A673 (cell line): ENCODE results near the gene FRMD3. TPM values are rescaled to one million over a fixed set of nuclear protein-coding genes. Genes with fewer than 3 reads are reported as not detected.

ENCODE experiments used
- BruUV-seq: library from RNA; stranded (reverse); fragments of 400-500 nt; replicated peaks from 2 replicates; lab custom pipeline; 2021; lab: Mats Ljungman, UMichigan
- CTCF ChIA-PET: fragments of 300-600 bp; sonication (Branson Sonifier 250); formaldehyde crosslinking; loops from one replicate; lab custom pipeline; 2022; ENCODE audit warnings: antibody characterized with exemption; lab: Charles Lee
- POLR2A ChIA-PET: fragments of 300-600 bp; sonication (Branson Sonifier 250); formaldehyde crosslinking; loops from one replicate; lab custom pipeline; 2022; ENCODE audit warnings: antibody characterized with exemption; ENCODE audit not compliant: low non-redundant PET; lab: Charles Lee
- DNase-seq: peaks from one replicate; pipeline ENCODE4 v3.0.0-alpha.2; 2015; ENCODE audit warnings: low spot score
- H3K27ac ChIP-seq: fragments of 200-600 bp; sonication (generic); 2 replicates; pipeline ENCODE4 v1.5.1; 2016; ENCODE audit warnings: mixed run types, low read depth, mild to moderate bottlenecking, mixed read lengths, antibody characterized with exemption, low read length; ENCODE audit not compliant: poor library complexity, severe bottlenecking
- H3K27me3 ChIP-seq: fragments of 200-600 bp; sonication (generic); replicated peaks from 2 replicates; pipeline ENCODE4 v1.6.1; 2017; ENCODE audit warnings: mixed run types, low read depth, mild to moderate bottlenecking, mixed read lengths, antibody characterized with exemption, low read length; ENCODE audit not compliant: insufficient read depth, poor library complexity
- H3K36me3 ChIP-seq: fragments of 200-600 bp; sonication (generic); 2 replicates; pipeline ENCODE4 v1.6.1; 2016; ENCODE audit warnings: mixed run types, mild to moderate bottlenecking, mixed read lengths, antibody characterized with exemption, low read length; ENCODE audit not compliant: insufficient read depth, poor library complexity, severe bottlenecking
- H3K4me1 ChIP-seq: fragments of 200-600 bp; sonication (generic); 2 replicates; pipeline ENCODE4 v1.6.1; 2017; ENCODE audit warnings: mixed run types, mild to moderate bottlenecking, mixed read lengths, antibody characterized with exemption, low read length; ENCODE audit not compliant: insufficient read depth, poor library complexity, severe bottlenecking
- H3K4me3 ChIP-seq: fragments of 200-600 bp; sonication (generic); 2 replicates; pipeline ENCODE4 v1.5.1; 2016; ENCODE audit warnings: low read depth, mixed run types, mild to moderate bottlenecking, mixed read lengths, low read length; ENCODE audit not compliant: poor library complexity, severe bottlenecking
- H3K9me3 ChIP-seq: fragments of 200-600 bp; sonication (generic); 2 replicates; pipeline ENCODE4 v1.6.1; 2016; ENCODE audit warnings: mixed run types, low read depth, mild to moderate bottlenecking, mixed read lengths, antibody characterized with exemption, low read length; ENCODE audit not compliant: poor library complexity, severe bottlenecking
- EZH2 ChIP-seq: fragments of 200-600 bp; sonication (generic); IDR thresholded peaks from 2 replicates; pipeline ENCODE4 v1.6.1; 2017; ENCODE audit warnings: borderline replicate concordance, low read depth, mild to moderate bottlenecking, mixed read lengths, antibody characterized with exemption, low read length; ENCODE audit not compliant: poor library complexity, severe bottlenecking
- intact Hi-C: fragments of 100-400 bp; cut with micrococcal nuclease; formaldehyde crosslinking; loops from one replicate; pipeline ENCODE4 v1.10.0; 2022; ENCODE audit not compliant: unreplicated experiment
- total RNA-seq: library from RNA; stranded (reverse); gene quantifications from 2 replicates; pipeline ENCODE4 v1.2.3, GENCODE V29; 2021
- TF ChIP-seq, protein P1 (sequence below): fragments of 300-800, 200-600 bp; sonication (generic); conservative IDR thresholded peaks from 2 replicates; pipeline ENCODE4 v1.5.1; 2017; ENCODE audit warnings: low read depth, mild to moderate bottlenecking, antibody characterized with exemption, low read length, moderate library complexity, mixed read lengths

The FRMD3 gene
- total RNA-seq, 1 experiment from 2014 or later, result 1.0 TPM

DNA sequence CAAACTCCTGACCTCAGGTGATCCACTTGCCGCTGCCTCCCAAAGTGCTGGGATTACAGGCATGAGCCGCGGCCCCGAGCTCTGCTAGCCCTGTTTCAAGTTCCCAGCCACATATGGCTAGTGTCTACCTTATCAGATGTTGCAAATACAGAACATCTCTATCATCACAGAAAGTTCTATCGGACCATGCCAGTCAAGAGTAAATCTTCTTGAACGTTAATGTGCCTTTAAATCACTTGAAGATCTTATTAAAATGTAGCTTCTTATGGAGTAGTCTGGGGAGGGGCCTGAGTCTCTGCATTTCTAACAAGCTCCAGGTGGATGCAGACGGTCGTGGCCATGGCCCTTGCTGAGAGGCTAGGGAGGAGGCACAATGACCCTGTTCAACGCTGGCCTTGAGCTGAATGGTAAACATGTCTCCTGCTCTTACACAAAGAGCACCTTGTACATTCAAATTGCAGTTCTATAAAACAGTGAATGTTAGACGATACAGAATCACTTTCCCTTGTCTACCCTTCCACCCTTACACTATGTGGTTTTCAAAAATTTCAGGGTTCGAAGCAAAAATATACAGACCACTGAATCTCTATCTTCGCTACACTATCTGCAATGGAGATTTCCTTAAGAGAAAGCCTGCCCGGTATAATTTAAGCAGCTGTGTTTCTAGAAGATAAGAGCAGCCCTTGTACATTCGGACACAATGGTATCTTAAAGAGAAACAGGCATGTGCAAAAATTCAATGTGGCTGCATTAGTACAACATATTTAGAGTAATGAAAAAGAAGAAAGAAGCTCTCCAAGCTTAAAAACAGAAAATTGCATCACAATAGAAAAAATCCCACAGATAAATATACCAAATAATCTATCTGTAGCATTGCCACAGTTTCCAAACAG lies 114.1 kb downstream of the FRMD3 start:
- intact Hi-C loops, result no loop called here
- no peak for TF ChIP-seq EZH2
- TF ChIP-seq, protein P1, sequence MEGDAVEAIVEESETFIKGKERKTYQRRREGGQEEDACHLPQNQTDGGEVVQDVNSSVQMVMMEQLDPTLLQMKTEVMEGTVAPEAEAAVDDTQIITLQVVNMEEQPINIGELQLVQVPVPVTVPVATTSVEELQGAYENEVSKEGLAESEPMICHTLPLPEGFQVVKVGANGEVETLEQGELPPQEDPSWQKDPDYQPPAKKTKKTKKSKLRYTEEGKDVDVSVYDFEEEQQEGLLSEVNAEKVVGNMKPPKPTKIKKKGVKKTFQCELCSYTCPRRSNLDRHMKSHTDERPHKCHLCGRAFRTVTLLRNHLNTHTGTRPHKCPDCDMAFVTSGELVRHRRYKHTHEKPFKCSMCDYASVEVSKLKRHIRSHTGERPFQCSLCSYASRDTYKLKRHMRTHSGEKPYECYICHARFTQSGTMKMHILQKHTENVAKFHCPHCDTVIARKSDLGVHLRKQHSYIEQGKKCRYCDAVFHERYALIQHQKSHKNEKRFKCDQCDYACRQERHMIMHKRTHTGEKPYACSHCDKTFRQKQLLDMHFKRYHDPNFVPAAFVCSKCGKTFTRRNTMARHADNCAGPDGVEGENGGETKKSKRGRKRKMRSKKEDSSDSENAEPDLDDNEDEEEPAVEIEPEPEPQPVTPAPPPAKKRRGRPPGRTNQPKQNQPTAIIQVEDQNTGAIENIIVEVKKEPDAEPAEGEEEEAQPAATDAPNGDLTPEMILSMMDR, result no peak
- DNase-seq, result no peak
- Histone ChIP-seq H3K4me3 (no peak overlapping the region), H3K9me3 (no peaks in the 10 kb centered on the region), H3K4me1 (no peaks in the 10 kb centered on the region), H3K36me3 (no peaks in the 10 kb centered on the region), H3K27ac (no peak overlapping the region), H3K27me3 (no peaks in the 10 kb centered on the region)
- no TSS peak for BruUV-seq
- ChIA-PET CTCF (no interaction called here), POLR2A (no interaction called here)

DNA sequence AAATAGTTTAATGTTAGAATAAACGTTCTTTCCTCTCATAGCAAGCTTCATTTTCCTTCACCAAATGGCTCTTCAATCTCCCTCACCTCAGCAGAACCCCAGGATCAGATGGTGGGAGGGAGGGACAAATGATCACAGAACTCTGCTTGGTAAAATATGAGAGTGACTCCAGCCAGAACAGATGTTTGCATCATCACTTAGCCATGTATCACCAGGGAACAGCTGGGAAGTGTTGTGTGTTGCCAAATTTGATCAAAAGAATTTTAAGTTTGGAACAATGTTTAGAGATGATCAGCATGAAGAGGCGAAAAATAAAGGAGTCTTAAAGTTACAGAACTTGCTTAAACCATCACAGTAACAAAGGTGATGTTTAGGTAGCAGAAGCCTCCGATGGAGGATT lies 115.7 kb downstream of the FRMD3 start:
- H3K27ac ChIP-seq, result no peak overlapping the region
- CTCF ChIA-PET, result no interaction called here
- BruUV-seq, result no TSS peak
- intact Hi-C loops, result no loop called here
- H3K9me3 ChIP-seq, result no peaks in the 10 kb centered on the region
- H3K4me3 ChIP-seq, result no peak overlapping the region
- DNase-seq, result no peak
- H3K36me3 ChIP-seq, result no peaks in the 10 kb centered on the region
- H3K27me3 ChIP-seq, result peaks cover 3% of the 10 kb centered on the region
- TF ChIP-seq, protein P1, result no peak
- no peak for TF ChIP-seq EZH2
- no peaks in the 10 kb centered on the region for H3K4me1 ChIP-seq
- POLR2A ChIA-PET, result no interaction called here

DNA sequence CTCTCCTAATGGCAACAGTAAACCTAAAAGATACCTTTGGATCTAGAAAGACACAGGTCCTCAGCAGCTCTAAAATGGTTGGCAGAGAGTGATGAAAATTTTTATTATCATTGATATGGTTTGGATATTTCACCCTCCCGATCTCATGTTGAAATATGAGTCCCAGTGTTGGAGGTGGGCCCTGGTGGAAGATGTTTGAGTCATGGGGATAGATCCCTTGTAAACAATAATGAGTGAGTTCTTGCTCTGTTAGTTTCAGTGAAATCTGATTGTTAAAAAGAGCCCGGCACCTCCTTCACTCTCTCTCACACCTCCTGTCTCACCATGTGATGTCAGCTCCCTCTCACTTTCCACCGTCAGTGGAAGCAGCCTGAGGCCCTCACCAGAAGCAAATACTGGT lies 117.7 kb downstream of the FRMD3 start:
- TF ChIP-seq, protein P1, result no peak
- no peak for TF ChIP-seq EZH2
- DNase-seq, result no peak
- H3K4me1 ChIP-seq, result no peaks in the 10 kb centered on the region
- no peak overlapping the region for H3K27ac ChIP-seq
- no peaks in the 10 kb centered on the region for H3K9me3 ChIP-seq
- CTCF ChIA-PET, result no interaction called here
- POLR2A ChIA-PET, result no interaction called here
- no peaks in the 10 kb centered on the region for H3K36me3 ChIP-seq
- H3K4me3 ChIP-seq, result no peak overlapping the region
- no TSS peak for BruUV-seq
- intact Hi-C loops, result no loop called here
- H3K27me3 ChIP-seq, result peaks cover 3% of the 10 kb centered on the region
